NCI-H82 treated with DMSO at 0.1 percent for 48 hours (cell line): Measurements from ENCODE around the gene PHC1.
"Not testable (repeated sequence)": the region's sequence is repeated elsewhere in the genome, so short reads cannot be mapped to it uniquely, and the experiment has no call there.

Source experiments
- DNase-seq: peaks from one replicate; lab custom pipeline; 2025; ENCODE audit not compliant: unreplicated experiment; lab: John Stamatoyannopoulos, UW

The PHC1 gene

GRCh38 chr12:8914033-8914715 lies at the start of gene PHC1:
TSS of gene PHC1 (plus strand) at chr12:8914509. CDS start at chr12:8917678, 3,169 bp downstream.
- DNase-seq: peak; percentile 64

DNA sequence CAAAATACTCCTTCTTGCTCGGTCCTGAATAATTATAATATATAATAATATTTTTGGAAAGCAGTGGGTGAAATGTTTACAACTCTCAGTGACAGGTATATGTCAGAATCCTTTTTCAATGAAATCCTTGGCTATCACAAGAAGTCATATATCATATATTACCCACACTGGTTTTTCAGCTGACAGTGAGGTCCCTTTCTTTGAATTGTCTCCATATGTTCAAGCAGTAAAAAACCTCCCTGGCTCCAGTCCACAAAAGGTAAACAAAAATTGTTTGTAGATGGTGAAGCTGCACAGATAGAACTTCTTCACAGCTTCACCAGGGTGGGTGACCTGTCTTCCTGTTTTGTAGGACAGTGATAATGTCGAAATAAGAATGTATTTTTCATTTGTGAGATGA lies 47.9 kb upstream of the PHC1 start:
- no peak for DNase-seq

GRCh38 chr12:8867009-8867408 lies 47.3 kb upstream of the PHC1 start:
- DNase-seq: no peak

GRCh38 chr12:8867786-8868185 lies 46.5 kb upstream of the PHC1 start:
- DNase-seq: no peak

DNA sequence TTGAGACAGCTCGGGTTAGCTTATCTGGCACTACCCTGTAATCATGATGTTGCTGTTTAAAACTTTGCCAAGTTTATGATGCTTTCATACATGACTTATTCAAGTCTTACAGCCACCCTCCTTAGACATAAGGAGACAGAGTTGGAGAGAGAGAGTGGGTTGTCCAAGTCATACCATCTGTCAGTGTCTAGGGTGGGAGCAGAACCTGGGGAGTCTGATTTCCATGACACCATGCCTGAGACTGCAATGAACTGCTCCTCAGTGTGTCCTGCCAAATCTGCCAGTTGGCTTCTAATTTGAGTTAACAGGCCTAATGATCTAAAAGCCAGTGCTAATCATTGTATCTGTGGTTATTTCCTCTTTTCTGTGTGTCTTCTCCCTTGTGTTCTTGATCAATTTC lies 43.7 kb upstream of the PHC1 start:
- DNase-seq: no peak

DNA sequence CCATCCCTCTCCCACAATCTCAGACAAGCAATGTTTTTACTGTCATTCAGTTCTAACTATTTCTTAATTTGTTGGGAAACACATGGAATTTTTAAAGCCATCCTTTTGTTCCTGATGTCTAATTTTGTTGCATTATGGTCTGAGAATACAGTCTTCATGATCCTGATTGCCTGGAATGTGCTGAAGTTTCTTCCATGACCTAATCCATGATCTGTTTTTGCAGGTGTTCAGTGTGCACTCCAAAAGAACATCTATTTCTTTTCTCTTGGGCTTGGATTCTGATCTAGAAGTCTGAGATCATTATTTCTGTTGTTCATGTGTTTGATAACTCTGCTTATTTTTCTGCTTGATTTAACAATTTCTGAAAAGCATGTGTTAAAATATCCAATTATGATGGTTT lies 43.2 kb upstream of the PHC1 start:
- DNase-seq: no peak

DNA sequence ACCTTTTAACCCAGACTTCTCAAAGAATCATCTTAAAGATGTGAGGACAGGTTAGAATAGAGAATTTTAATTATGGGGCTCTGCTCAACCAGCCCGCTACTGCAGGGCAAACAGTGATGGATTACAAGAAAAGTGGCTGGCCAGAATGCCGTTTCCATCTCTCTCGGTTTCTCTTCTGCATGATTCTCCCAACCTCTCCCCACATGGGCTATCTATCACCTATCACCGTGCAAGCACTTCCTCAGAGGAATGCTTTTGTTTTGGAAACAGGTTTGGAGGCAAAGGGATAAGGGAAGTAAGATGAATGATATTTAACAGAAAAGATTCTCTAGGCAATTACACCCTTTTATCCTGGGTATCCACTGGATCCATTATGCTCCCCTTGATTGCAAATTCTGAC lies 37.4 kb upstream of the PHC1 start:
- DNase-seq: no peak

GRCh38 chr12:8886502-8887284 lies 27.6 kb upstream of the PHC1 start:
- no peak for DNase-seq

- DNase-seq: no peak
Measured at GRCh38 chr12:8887285-8887715, 27.0 kb upstream of the PHC1 start.

GRCh38 chr12:8890313-8891085 lies 23.8 kb upstream of the PHC1 start:
- no peak for DNase-seq

- no peak for DNase-seq
Measured at GRCh38 chr12:8891976-8892375, 22.3 kb upstream of the PHC1 start.

GRCh38 chr12:8894378-8894777 lies 19.9 kb upstream of the PHC1 start:
- no peak for DNase-seq

- DNase-seq: no peak
Measured at GRCh38 chr12:8894986-8895385, 19.3 kb upstream of the PHC1 start.

- DNase-seq: no peak
Measured at GRCh38 chr12:8897081-8897480, 17.2 kb upstream of the PHC1 start.

GRCh38 chr12:8899830-8900229 lies 14.5 kb upstream of the PHC1 start:
- DNase-seq: no peak

DNA sequence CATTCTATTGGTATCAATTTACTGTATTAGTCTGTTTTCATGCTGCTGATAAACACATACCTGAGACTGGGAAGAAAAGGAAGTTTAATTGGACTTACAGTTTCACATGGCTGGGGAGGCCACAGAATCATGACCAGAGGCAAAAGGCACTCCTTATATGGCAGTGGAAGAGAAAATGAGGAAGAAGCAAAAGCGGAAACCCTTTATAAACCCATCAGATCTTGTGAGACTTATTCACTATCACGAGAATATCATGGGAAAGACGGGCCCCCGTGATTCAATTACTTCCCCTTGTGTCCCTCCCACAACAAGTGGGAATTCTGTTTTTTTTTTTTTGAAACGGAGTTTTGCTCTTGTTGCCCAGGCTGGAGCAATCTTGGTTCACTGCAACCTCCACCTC lies 11.6 kb upstream of the PHC1 start:
- DNase-seq: not testable (repeated sequence)

GRCh38 chr12:8903646-8904045 lies 10.7 kb upstream of the PHC1 start:
- no peak for DNase-seq

DNA sequence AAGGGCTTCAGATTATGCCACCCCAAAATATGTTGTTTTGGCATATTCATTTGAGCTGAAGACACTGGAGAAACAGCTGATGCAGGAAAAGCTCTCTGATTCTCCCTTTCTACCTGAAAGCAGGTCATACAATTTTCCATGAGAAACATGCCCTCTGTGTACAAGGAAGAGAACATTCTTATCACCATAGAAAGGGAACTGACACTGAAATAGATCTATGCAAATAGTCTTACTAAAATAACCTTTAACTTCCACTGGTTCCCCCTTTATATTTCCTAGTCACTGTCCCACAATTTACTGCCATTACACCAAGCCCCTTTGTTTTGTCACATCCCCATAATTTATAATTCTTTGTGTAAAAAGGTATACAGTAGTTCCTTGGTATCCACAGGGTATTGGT lies 9.6 kb upstream of the PHC1 start:
- DNase-seq: no peak

DNA sequence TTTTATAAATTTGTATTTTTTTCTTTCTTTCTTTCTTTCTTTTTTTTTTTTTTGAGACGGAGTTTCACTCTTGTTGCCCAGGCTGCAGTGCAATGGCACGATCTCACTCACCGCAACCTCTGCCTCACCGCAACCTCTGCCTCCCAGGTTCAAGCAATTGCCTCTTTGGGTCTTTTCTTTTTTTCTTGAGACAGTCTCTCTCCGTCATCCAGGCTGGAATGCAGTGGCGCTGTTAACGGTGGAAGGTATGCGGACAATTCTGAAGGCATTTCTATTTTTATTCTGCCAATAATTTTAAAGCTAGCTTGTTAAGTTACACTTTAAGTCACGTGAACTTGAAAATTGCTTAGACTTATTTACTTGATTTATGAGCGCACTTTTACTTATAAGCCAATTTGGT lies 8.8 kb upstream of the PHC1 start:
- no peak for DNase-seq

DNA sequence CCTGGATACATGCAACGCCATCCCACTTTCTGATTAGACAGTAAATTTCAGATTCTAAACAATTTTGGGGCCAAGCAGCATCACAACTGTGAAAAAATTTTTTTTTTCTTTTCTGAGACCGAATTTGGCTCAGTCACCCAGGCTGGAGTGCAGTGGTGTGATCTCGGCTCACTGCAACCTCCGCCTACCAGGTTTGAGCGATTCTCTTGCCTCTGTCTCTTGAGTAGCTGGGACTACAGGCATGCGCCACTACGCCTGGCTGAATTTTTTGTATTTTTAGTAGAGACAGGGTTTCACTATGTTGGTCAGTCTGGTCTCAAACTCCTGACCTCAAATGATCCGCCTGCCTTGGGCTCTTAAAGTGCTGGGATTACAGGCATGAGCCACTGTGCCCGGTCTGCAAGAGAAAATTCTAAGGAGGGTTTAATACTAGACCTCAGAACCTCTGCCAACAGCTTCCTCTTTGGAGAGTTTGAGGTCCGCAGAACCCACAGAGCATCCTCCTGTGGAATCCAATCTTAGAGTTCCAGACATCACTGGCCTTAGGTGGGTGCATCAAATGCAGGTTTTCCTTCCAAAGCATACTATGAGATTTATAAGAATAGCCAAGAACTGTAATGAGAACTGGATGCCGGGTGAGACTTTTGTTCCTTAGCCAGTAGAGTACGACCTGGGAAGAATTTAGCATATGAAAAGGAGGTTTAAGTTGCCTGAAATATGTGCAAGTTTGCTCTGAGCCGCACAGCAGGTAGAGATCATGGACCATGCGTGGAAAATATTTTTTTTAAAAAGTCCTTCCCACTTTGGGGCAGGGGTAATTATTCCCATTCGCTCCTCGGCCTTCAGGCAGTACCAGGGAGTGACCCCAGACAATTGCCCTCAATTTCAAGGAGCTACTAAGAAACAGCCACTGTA lies 7.8 kb upstream of the PHC1 start:
- DNase-seq: no peak

DNA sequence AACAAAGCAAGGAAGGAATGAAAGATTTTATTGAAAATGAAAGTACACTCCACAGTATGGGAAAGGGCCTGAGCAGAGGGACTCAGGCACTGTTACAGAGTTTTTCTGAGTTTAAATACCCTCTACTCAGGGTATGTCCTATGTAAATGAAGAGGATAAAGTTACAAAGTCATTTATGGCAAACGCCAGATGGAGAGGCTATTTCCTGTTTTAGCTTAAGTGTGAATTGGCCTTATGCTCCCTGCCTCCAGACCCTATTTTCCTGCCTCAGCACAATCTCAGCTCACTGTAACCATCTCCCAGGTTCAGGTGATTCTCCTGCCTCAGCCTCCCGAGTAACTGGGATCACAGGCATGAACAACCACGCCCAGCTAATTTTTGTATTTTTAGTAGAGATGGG lies 6.8 kb upstream of the PHC1 start:
- DNase-seq: peak; percentile 53
